HepG2 (cell line): ENCODE results near the gene STAP1. TPM values are rescaled to one million over a fixed set of nuclear protein-coding genes. Genes with fewer than 3 reads are reported as not detected.

Experiments used
- FOXJ3 ChIP-seq: sonication (generic); formaldehyde crosslinking; IDR thresholded peaks from 2 replicates; pipeline ENCODE4 v1.4.0; 2020; ENCODE audit warnings: missing genetic modification reagents, mild to moderate bottlenecking, borderline replicate concordance
- HCFC1 ChIP-seq: fragments of 150-350 bp; IDR thresholded peaks from 2 replicates; pipeline ENCODE4 v1.6.1; 2014; ENCODE audit warnings: low read depth, low read length
- ZNF496 ChIP-seq: sonication (generic); formaldehyde crosslinking; IDR thresholded peaks from 2 replicates; pipeline ENCODE4 v1.8.1; 2023; ENCODE audit warnings: mild to moderate bottlenecking, moderate library complexity, missing genetic modification reagents; ENCODE audit not compliant: insufficient replicate concordance
- ZNF569 ChIP-seq: sonication (generic); formaldehyde crosslinking; IDR thresholded peaks from 2 replicates; pipeline ENCODE4 v1.5.0; 2020; ENCODE audit warnings: mild to moderate bottlenecking, missing genetic modification reagents, moderate library complexity, borderline replicate concordance
- ZNF883 ChIP-seq: sonication (generic); formaldehyde crosslinking; IDR thresholded peaks from 2 replicates; pipeline ENCODE4 v1.5.1; 2020; ENCODE audit warnings: mild to moderate bottlenecking, missing genetic modification reagents; ENCODE audit errors: not compliant biosample characterization
- polyA plus RNA-seq, 8 experiments: library from polyadenylated mRNA; depleted of rRNA in 3 of 8; stranded (reverse) in 7 of 8; unstranded in 1 of 8; fragments of >200 nt; fragmentation: Illumina TruSeq in 4 of 8; extraction: Trizol in 4 of 8; gene quantifications; 2 replicates each; pipeline versions ENCODE4 v1.2.1 to v1.2.3, GENCODE V29; 2011 to 2016; ENCODE audit warnings: low read depth in 4 of 8, missing spikeins in 1 of 8, mixed read lengths in 1 of 8; ENCODE audit not compliant: insufficient read depth in 1 of 8
- total RNA-seq, 5 experiments: library from RNA; depleted of rRNA; stranded (reverse); fragments of >200 nt; fragmentation: Illumina TruSeq; extraction: Trizol; gene quantifications; 2 replicates each; pipeline ENCODE4 v1.2.3, GENCODE V29; 2016; ENCODE audit warnings: low read depth in 1 of 5
- TF ChIP-seq, protein P1 (sequence below): sonication (generic); formaldehyde crosslinking; IDR thresholded peaks from 2 replicates; pipeline ENCODE4 v1.5.1; 2020; ENCODE audit warnings: missing genetic modification reagents, mild to moderate bottlenecking, borderline replicate concordance
- TF ChIP-seq, protein P2 (sequence below): sonication (generic); formaldehyde crosslinking; IDR thresholded peaks from 2 replicates; pipeline ENCODE4 v1.5.0; 2020; ENCODE audit warnings: missing genetic modification reagents
- TF ChIP-seq, protein P3 (sequence below): sonication (generic); formaldehyde crosslinking; IDR thresholded peaks from 2 replicates; pipeline ENCODE4 v1.8.0; 2022; ENCODE audit warnings: mild to moderate bottlenecking, missing genetic modification reagents; ENCODE audit not compliant: insufficient replicate concordance
- TF ChIP-seq, protein P4 (sequence below): sonication (generic); formaldehyde crosslinking; IDR thresholded peaks from 2 replicates; pipeline ENCODE4 v1.9.0; 2022; ENCODE audit warnings: missing genetic modification reagents, mild to moderate bottlenecking, borderline replicate concordance
- TF ChIP-seq, protein P5 (sequence below): fragments of 450-650 bp; IDR thresholded peaks from 2 replicates; pipeline ENCODE4 v1.6.1; 2016

Gene STAP1
- total and polyA plus RNA-seq, 2 of the 13 experiments (the other 11 are each of a cell fraction or from before 2014, with no cell fraction given): not detected

DNA sequence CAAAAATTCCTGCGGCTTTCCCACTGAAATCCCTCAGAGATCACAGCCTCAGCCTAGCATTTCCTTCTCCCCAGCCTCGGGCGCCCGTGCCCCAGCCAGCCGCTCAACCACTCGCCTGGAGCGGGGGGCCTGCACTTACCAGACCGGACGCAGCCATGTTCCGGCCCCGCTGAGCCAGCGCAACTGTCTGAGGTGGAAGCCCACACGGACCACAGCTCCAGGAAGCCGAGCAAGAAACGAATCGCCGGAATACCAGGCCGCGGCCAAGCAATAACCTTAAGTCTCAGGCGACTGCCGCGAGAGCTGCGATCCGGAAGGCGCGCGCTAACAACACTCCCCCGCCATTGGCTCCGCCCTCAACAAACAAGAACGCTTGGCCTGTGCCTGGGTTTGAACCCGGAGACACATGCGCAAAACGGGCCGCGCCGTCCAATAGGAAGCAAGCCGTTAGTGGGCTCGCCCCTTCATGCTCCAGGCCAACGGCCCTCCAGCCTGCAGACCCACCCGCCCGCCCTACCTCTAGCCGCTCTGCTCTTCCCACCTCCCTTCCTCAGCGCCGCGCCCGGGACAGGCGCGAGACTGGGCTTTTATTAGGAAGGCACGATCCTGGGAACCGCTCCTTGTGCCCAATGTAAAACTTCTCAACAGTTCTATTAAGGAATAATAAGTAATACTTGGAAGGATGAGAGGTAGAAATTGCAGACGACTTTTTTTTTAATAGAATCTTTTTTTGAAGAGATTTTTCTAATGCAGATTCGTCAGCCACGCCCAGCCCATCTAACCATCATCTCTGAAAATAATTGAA, 13.1 kb upstream of the STAP1 start, which contains the start of gene CENPC (continued):
- TF ChIP-seq, protein P1, sequence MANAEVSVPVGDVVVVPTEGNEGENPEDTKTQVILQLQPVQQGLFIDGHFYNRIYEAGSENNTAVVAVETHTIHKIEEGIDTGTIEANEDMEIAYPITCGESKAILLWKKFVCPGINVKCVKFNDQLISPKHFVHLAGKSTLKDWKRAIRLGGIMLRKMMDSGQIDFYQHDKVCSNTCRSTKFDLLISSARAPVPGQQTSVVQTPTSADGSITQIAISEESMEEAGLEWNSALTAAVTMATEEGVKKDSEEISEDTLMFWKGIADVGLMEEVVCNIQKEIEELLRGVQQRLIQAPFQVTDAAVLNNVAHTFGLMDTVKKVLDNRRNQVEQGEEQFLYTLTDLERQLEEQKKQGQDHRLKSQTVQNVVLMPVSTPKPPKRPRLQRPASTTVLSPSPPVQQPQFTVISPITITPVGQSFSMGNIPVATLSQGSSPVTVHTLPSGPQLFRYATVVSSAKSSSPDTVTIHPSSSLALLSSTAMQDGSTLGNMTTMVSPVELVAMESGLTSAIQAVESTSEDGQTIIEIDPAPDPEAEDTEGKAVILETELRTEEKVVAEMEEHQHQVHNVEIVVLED (CRISPR knock-in tag): peak; percentile 38; the same call in 1 of the 2 replicates
- TF ChIP-seq, protein P2, sequence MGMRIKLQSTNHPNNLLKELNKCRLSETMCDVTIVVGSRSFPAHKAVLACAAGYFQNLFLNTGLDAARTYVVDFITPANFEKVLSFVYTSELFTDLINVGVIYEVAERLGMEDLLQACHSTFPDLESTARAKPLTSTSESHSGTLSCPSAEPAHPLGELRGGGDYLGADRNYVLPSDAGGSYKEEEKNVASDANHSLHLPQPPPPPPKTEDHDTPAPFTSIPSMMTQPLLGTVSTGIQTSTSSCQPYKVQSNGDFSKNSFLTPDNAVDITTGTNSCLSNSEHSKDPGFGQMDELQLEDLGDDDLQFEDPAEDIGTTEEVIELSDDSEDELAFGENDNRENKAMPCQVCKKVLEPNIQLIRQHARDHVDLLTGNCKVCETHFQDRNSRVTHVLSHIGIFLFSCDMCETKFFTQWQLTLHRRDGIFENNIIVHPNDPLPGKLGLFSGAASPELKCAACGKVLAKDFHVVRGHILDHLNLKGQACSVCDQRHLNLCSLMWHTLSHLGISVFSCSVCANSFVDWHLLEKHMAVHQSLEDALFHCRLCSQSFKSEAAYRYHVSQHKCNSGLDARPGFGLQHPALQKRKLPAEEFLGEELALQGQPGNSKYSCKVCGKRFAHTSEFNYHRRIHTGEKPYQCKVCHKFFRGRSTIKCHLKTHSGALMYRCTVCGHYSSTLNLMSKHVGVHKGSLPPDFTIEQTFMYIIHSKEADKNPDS (CRISPR knock-in tag): no peak
- TF ChIP-seq FOXJ3 (CRISPR knock-in tag): no peak; the same call in 1 of the 2 replicates
- 0 out of 2 replicates have a peak, but pooled peaks have one; percentile 18 for TF ChIP-seq HCFC1
- TF ChIP-seq ZNF569 (CRISPR knock-in tag): no peak
- TF ChIP-seq ZNF883 (CRISPR knock-in tag): peak; percentile 51
- TF ChIP-seq, protein P3, sequence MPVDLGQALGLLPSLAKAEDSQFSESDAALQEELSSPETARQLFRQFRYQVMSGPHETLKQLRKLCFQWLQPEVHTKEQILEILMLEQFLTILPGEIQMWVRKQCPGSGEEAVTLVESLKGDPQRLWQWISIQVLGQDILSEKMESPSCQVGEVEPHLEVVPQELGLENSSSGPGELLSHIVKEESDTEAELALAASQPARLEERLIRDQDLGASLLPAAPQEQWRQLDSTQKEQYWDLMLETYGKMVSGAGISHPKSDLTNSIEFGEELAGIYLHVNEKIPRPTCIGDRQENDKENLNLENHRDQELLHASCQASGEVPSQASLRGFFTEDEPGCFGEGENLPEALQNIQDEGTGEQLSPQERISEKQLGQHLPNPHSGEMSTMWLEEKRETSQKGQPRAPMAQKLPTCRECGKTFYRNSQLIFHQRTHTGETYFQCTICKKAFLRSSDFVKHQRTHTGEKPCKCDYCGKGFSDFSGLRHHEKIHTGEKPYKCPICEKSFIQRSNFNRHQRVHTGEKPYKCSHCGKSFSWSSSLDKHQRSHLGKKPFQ (CRISPR knock-in tag): peak; percentile 54
- TF ChIP-seq, protein P4, sequence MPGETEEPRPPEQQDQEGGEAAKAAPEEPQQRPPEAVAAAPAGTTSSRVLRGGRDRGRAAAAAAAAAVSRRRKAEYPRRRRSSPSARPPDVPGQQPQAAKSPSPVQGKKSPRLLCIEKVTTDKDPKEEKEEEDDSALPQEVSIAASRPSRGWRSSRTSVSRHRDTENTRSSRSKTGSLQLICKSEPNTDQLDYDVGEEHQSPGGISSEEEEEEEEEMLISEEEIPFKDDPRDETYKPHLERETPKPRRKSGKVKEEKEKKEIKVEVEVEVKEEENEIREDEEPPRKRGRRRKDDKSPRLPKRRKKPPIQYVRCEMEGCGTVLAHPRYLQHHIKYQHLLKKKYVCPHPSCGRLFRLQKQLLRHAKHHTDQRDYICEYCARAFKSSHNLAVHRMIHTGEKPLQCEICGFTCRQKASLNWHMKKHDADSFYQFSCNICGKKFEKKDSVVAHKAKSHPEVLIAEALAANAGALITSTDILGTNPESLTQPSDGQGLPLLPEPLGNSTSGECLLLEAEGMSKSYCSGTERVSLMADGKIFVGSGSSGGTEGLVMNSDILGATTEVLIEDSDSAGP (CRISPR knock-in tag): peak; percentile 69; the same call in 1 of the 2 replicates
- TF ChIP-seq, protein P5, sequence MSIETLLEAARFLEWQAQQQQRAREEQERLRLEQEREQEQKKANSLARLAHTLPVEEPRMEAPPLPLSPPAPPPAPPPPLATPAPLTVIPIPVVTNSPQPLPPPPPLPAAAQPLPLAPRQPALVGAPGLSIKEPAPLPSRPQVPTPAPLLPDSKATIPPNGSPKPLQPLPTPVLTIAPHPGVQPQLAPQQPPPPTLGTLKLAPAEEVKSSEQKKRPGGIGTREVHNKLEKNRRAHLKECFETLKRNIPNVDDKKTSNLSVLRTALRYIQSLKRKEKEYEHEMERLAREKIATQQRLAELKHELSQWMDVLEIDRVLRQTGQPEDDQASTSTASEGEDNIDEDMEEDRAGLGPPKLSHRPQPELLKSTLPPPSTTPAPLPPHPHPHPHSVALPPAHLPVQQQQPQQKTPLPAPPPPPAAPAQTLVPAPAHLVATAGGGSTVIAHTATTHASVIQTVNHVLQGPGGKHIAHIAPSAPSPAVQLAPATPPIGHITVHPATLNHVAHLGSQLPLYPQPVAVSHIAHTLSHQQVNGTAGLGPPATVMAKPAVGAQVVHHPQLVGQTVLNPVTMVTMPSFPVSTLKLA: 0 out of 2 replicates have a peak, but pooled peaks have one; percentile 39
- TF ChIP-seq ZNF496: no peak
